GM21717 (cell line): Measurements from ENCODE around the gene GPR141.

Experiments used
- ATAC-seq: cut with Tn5 transposase; IDR thresholded peaks from one replicate; pipeline ENCODE4 v1.9.1; 2021; ENCODE audit warnings: mild to moderate bottlenecking, moderate library complexity; ENCODE audit not compliant: unreplicated experiment

Gene GPR141

DNA sequence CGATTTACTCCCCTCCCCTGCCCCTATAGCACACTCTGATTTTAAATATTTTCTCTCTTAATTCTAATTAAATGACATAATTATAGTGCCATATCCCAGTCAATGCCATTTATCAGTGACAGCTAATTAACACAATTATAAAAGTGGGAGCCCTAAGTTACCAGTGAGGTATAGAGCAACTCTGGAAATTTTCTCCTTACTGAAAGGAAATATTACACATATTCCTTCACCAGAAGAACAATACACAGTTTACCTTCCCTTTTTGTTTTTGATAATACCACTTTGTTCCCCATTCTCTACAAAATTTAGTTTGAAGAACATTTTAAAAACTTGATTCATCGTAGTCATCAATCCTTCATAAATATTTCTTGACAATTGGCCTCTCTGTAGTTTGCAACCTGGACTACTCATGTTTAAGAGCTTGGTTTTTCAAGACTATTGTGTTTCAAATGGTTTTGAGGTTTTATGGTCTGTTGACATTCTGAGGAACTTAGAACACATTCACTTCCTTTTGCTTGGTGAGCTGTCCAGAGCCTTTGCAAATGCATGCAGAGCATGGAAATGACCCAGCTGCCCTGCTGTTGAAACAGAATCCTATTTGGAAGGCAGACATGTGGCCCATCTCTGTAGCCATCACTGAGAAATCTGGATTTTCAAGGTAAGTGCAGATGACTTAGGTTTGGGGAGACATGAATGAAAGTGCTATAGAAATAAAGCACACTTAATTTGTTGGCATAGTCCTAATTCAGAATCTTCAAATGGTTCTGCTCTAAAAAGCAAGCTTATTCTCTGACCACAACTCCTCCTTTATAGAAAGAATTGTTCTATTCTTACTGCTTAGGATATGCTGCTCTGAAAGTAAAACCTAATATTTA, at the start of gene GPR141:
Gene GPR141 (plus strand): TSS at position 521 of the 875 bp plus-strand sequence. CDS start 56,628 bp downstream, outside the sequence.
- peak; percentile 76 for ATAC-seq

- ATAC-seq: no peak
Observed at GRCh38 chr7:37635346-37635745, 48.2 kb upstream of the GPR141 start.

GRCh38 chr7:37642028-37642540, 41.5 kb upstream of the GPR141 start:
- no peak for ATAC-seq

GRCh38 chr7:37643876-37644275, 39.7 kb upstream of the GPR141 start:
- ATAC-seq: no peak

GRCh38 chr7:37645282-37646050, 38.1 kb upstream of the GPR141 start:
- no peak for ATAC-seq

- ATAC-seq: peak; percentile 93
Observed at GRCh38 chr7:37656913-37657530, 26.5 kb upstream of the GPR141 start.

- no peak for ATAC-seq
Observed at GRCh38 chr7:37657816-37658215, 25.8 kb upstream of the GPR141 start.

DNA sequence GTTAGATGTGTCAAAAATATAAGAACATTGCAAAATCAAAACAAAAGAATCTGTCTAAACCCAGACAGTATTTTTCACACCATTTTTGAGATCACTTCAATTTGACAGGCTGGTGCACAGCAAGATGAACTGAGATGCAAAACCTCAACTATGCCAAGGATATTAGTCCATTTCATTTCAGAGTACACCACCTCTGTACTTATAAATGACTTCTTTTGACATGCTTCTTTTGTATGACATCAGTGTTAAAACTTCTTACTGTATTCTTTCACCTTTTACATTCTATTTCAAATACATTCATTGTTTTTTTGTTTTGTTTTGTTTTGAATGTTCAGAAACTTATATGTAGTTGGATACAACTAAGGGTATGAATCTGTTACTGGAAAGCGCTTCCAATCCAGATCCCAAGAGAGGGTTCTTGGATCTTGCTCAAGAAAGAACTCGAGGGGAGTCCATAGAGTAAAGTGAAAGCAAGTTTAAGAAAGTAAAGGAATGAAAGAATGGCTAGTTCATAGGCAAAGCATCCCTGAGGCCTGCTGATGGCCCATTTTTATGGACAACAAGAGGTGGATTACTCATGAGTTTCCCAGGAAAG, 23.5 kb upstream of the GPR141 start:
- ATAC-seq: no peak

DNA sequence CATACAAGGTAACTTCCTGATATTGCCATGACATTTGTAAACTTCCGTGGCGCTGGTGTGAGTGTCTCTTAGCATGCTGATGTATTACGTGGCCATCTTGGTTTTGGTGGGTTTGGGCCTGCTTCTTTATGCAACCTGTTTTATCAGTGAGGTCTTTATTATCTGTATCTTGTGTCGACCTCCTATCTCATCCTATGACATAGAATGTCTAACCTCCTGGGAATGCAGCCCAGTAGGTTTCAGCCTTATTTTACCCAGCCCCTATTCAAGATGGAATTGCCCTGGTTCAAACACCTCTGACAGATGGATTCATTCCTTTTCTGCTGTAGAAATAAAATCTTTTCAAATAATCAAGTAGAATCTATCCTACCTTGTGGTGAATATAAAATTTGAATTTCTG, 23.0 kb upstream of the GPR141 start:
- no peak for ATAC-seq

DNA sequence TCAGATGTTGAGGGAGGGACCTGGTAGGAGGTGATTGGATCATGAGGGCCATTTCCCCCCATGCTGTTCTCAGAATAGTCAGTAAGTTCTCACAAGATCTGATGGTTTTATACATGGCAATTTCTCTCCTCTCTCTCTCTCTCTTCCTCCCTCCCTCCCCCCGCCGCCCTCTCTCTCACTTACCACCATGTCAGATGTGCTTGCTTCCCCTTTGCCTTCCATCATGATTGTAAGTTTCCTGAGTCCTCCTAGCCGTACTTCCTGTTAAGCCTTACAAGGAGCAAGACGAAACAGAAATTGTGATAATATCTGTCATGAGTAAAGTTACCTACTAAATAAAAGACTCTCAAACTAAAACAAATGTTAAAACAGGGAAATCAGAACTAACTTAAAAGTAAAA, 19.9 kb upstream of the GPR141 start:
- no peak for ATAC-seq

- no peak for ATAC-seq
Observed at GRCh38 chr7:37665352-37666022, 18.1 kb upstream of the GPR141 start.

DNA sequence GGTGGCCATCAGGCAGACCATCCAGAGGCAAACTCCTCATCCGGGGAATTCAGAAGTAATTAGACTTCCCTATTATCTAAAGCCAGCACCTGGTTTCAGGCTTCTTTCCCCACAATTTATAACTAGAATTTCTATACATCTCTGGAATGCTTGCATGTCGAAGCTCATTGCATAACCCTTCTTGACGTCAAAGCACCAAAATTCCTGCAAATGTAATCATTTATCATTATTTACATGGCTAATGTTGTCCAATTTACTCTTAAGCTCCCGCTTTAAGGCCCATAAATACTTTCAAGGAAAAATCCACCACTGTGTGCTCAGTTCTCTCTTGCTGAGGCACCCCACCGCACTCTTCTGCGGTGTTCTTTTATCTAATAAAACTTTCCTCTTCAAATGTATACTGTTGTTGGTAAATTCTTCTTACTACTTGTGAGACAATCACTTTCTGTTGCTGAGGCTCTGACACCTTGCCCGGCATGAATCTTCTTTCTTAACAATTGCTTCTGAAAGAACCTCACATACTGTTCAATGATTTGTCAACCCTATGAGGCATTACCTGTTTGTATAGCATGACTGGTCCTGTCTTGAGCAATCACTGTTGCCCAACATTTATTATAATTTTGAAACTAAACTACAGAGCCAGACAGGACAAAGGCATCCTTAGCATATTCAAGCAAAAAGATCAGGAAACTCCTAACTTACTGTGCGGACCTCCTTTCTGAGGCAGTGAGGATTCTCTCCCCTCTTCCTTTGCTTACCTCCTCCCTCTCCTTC, 17.4 kb upstream of the GPR141 start:
- no peak for ATAC-seq

DNA sequence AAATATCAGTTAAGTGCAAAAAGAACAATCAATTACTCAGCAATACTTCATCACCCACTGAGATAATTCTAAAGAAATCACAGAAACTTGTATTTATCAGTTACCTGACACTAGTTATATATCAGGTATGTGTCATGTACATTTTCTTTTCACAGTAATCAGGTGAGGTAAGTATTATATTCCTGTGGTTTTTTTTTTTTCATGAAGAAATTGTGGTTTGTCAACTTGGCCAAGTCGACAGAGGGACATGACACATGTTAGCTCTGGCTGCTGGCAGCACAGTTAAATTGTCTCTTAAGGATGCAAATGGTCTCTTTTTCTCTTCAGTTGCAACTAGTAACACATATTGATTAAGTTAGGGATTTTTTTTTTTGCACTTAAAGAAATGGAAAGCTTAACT, 13.7 kb upstream of the GPR141 start:
- no peak for ATAC-seq

DNA sequence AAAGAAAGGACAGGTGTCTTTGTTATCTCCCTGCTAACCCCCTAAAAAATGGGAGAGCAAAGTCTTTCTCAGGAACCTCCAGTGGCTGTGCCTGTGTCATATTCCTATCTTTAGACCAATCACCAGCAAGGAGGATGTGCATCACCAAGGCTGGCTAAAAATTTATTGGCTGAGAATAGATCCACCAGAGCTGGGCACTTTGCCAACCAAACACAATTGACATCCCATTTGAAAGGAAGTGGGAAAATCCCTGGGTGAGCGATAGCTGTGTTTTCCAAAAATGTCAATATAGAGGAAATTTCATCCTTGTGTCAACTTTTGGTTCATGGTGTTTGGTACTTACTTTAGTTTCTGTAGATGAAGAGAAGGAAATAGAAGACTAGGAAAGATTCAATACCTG, 13.1 kb upstream of the GPR141 start:
- no peak for ATAC-seq

- no peak for ATAC-seq
Observed at GRCh38 chr7:37671876-37672275, 11.7 kb upstream of the GPR141 start.

GRCh38 chr7:37672926-37673325, 10.6 kb upstream of the GPR141 start:
- no peak for ATAC-seq

- ATAC-seq: no peak
Observed at GRCh38 chr7:37673523-37673922, 10.0 kb upstream of the GPR141 start.

GRCh38 chr7:37674531-37674930, 9.0 kb upstream of the GPR141 start:
- ATAC-seq: no peak

DNA sequence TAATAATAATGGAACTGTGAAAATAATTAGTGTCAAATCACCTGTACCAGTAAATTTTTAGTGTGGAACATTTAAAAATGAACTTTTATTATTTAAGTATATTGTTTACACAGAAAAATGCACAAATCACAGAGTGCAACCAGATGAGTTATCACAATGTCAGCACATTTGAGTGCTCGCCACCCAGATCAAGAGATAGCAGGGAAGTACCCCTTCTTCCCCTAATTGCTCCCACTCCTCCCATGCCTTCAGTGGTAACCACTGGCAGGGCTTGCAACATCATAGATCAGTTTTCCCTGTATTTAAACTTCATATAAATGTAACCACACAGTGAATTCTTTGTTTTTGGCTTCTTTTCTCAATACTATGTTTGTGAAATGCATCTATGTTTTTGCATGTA, 7.8 kb upstream of the GPR141 start:
- no peak for ATAC-seq

DNA sequence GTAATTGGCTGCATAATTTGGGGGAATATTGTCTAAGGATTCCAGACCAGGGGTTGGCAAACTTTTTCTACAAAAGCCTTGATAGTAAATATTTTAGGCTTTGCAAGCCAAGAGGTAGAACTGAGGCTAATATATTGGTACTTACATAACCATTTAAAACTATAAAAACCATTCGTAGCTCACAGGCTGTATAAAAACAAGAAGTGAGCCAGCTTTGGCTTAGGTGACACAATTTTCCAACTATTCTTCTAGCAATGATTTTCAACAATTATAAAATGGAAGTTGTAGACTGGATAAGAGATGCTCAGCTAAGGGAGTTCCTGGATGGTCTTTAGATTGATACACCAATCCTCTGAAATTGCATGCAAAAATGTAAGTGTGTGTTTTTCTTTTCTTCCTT, 1.4 kb downstream of the GPR141 start:
- no peak for ATAC-seq
